GM03348 (cell line): ENCODE data around the gene PDXP.

Experiments used
- DNase-seq: peaks from one replicate; pipeline ENCODE4 v3.0.0; 2012; ENCODE audit warnings: low spot score

The PDXP gene

GRCh38 chr22:37628830-37629229 is 29.7 kb upstream of the PDXP start:
- DNase-seq: no peak

DNA sequence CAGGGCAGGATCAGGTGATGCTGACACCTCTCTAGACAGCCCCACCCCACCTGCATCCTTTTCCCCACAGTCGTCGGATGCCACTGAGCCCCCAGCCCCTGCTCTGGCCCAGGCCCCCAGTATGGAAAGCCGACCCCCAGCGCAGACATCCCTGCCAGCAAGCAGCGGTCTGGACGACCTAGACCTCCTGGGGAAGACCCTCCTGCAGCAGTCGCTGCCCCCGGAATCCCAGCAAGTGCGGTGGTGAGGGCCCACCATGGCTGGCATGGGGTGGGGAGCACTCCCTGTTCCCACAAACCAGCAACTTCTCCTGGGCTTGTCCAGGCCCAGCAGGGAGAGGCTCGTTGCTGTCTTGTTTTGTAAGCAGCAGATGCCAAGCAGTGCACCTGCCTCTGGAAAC is 28.6 kb upstream of the PDXP start:
- no peak for DNase-seq

- DNase-seq: no peak
Observed at GRCh38 chr22:37630839-37631435, 27.6 kb upstream of the PDXP start.

GRCh38 chr22:37631448-37632173 is 26.9 kb upstream of the PDXP start:
- no peak for DNase-seq

DNA sequence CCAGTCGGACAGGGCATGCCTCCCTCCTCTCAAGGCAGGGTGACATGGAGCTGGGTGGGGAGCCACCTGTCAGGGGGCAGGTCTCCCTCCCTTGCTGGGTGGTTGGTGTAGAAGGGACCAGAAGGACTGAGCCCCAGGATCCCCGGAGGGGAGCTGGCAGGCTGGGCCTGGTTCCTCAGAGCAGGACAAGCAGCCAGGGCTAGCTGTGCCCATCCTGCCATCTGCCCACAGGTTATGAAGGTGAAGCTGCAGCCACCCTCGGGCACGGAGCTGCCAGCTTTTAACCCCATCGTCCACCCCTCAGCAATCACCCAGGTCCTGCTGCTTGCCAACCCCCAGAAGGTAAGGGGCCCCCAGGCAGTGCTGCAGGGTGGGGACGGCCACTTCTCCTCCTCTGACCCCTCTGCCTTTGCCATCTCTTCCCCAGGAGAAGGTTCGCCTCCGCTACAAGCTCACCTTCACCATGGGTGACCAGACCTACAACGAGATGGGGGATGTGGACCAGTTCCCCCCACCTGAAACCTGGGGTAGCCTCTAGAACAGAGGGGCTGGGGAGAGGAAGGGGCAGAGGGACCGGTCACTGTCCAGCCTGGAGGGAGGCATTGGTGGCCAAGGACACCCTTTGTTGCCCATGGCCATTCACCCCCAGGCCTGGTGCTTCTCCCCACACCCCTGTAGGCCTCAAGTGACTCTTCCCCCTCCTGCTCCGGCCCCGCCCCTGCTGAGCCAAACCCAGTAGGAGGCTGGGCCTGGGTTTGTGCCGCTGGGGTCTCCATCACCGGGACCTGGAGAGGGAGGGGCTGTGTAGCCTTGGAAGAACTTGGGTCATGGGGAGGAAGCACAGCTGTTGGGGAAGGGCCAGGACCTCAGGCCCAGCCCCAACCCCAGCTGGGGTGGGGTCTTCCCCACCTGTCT is 26.1 kb upstream of the PDXP start:
- DNase-seq: no peak

DNA sequence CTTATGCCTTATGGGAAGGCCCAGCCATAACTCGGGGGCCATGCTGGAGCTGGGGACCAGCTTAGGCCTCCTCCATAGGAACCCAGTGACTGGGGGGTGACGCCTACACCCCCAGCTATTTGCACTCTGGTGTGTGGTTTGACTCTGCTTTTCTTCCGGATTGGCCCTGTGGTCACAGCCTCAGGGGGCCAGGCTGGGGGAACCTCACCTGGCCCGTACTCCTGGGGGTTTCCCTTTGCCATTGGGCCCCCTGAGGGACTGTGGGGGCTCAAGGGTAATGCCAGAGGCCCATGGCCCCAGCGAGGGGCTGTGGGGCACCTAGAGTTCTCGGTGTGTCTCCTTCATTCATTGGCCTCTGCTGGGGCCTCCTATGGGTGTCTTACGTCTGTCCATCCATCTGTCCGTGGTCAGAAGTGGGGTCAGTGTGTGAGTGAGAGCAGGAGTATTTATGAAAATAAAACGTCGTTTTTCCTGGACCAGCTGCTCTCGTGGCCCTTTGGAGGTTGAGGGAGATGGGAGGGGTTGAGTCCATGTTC is 25.4 kb upstream of the PDXP start:
- DNase-seq: no peak

DNA sequence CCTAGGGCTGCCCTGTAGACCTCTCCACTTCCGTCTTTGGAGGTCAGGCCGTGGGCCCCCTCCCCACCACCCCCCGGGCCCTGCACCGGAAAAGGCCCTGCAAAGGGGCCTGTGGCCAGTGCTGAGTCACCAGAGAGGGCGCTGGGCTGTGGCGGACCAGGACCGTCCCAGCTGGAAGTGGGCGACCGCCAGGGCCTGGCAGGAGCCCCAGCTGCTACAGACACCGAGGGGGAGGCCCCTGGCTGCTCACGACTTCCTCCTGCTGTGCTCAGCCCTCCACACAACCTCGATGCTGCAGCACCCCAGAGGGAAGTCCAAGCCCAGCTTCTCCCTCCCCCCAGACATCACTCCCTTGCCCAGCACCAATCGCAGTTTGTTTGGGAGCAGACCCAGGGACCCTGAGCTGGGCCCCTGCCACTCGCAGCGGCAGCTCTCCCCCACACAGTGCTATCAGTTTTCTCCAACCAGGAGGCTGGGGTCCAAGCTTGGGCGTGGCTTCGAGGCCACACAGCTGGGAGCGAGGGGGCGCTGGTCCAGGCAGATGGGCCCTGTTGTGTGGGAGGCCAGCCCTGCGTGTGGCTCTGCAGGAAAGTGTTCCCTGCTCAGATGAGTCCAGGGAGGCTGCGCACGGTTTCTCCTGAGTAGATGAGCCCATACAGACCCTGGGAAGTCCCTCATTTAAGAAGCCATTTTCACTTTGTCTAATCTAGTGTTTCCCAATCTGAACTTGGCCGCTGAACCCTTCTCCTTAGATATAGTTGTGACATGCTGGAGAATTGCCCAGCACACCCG is 24.7 kb upstream of the PDXP start:
- peak; percentile 92 for DNase-seq

GRCh38 chr22:37634417-37634924 is 24.1 kb upstream of the PDXP start:
- DNase-seq: no peak

- no peak for DNase-seq
Observed at GRCh38 chr22:37635157-37635556, 23.4 kb upstream of the PDXP start.

DNA sequence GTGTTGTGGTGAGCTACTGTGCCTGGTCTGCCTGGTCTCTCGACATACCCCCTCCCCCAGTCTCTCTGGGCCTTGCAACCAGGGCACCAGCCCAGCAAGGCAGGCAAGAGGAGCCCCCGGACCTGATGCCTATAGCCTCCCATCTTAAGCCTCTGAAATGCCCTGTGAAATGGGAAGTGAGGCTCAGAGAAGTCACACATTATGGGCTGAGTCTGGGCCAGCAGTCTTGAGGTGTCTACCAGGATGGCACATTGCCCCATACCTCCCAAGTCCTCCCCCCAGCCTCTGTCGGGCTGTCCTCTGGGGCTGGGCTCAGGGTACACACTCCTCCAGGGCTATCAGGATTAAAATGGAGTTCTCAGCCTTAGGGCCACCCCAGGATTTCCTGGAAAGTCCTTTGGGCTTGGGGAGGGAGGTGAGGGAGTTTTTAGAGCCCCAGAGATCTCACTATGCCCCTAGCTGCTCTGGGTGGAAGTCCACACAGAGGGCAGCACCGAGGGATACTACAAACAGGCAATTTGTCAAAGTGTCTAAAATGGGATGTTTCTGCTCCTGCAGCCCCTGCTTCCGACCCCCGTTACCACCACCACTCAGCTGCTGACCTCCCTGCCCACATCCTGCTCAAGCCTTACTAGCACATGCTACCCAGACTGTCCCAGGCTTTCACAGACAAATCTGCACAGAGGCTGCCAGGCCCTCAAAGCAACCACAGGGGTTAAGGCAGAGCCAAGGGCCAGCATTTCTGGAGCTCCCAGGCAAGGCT is 22.2 kb upstream of the PDXP start:
- DNase-seq: peak; percentile 59

DNA sequence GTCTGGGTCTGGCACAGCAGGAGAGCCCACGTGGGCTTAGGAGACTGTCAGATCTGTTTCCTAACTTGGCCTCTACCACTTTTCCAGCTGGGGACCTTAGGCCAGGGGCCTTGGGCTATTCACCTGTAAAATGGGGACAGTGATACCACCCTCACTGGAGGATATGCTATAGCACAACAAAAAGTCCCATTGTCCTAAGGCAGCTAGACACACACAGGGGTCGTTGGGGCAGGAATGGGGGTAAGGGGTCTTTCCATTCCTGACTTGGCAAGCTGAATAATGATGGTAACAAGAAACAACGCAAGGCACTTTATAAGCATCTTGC is 21.6 kb upstream of the PDXP start:
- DNase-seq: no peak

DNA sequence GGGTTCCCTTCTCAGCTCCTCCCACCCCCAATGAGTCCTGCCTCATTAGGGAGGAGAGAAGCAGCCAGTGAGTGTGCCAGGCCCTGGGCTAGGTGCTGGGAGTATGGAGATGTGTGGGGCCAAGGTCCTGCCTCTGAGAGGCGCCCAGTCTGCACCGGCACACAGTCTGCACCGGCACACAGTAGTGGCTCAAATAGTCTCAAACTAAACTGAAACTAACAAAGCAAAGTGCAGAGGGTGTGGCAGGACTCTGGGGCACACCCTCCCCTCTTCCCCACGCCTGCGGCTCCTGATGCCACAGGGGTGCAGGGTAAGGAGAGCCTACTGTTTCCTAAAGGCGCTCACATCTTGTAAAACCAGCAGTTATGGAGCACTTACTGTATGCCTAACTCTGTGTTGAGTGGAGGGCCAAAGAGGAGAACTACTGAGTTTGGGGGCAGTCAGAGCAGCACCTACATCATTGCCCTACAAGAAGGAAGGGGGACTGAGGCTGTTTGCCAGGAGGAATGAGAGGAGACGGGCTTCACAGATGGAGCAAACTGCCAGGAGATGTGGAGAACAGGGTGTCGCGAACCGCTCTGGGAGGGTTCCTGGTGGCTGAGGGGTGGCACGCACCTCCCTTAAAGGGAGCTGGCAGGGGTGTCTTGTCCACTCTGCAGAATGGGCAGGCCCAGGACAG is 20.0 kb upstream of the PDXP start:
- no peak for DNase-seq

DNA sequence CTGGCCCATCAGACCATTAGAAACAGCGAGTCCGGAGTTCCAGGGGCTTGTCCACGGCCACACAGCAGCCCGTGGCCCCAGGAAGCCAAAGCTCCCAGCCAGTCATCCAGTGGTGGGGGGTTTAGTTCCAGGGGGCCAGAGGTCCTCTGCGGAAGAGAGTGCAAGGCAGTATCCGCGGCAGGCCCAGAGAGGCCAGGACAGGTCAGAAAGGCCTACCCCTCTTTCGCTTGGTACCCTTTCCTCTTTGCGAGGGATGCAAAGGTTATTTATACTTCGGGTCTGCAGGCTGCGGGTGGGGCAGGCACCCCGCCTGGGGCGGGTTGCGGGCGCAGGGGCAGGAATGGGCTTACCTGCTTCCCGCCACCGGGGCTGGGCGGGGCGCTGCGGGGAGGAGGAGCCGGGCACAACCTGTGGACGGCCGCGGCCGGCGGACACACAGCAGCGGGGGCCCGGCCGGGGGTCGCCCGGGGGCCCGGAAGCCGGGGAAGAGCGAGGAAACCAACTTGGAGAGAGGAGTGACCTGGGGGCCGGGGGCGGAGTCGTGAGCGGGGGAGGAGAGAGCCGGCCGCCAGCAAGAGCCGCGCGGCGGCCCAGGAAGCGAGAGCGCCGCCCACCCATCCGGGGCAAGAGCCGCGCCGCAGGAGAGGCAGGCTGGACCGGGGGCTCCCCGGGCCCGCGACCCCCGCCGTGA is 19.3 kb upstream of the PDXP start, which contains the start of gene SH3BP1:
TSS of gene SH3BP1 (plus strand) at position 600 of the 691 bp plus-strand sequence. CDS start 119 bp downstream, outside the sequence.
- peak; percentile 79 for DNase-seq

- no peak for DNase-seq
Observed at GRCh38 chr22:37639771-37640590, 18.5 kb upstream of the PDXP start.

GRCh38 chr22:37640591-37641560 is 17.6 kb upstream of the PDXP start:
- DNase-seq: no peak

DNA sequence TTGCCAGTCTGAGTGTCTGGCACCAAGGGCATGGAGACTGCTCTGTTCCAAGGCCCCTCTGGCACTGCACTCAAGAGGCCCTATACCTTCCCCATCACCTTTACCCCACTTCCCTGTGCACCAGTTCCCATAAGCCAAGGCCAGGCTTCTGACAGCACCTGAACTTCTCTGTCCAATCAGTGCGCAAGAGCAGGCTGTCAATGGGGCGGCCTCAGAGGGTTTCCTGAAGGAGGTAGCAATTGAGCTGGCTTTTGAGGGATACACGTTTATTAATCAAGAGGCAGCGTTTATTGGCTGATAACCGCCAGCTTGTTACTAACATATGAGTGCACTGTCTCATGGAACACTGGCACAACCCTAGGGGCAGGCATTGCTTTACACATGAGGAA is 17.0 kb upstream of the PDXP start:
- DNase-seq: no peak

- peak; percentile 92 for DNase-seq
Observed at GRCh38 chr22:37643225-37643847, 15.2 kb upstream of the PDXP start.
